Pancreas (tissue), 10 donors: ENCODE data around the gene MTHFSD. TPM values are rescaled to one million over a fixed set of nuclear protein-coding genes. Genes with fewer than 3 reads are reported as not detected.

Source experiments
- ATAC-seq, 4 donors: fragments of 200-7000 bp; cut with Tn5 transposase; one replicate each; pipeline versions ENCODE4 v1.8.0 to v1.9.1; 2020; ENCODE audit warnings: mild to moderate bottlenecking in 4 of 4, moderate library complexity in 4 of 4
- DNase-seq, 6 donors: peaks; one replicate each; pipeline ENCODE4 v3.0.0-alpha.2; 2020
- FAIRE-seq: peaks from 2 replicates; lab custom pipeline; 2012; peaks lifted over from hg19 to GRCh38; lab: Jason Lieb, UNC
- H3K27ac ChIP-seq, 4 donors: fragments of 200-600 bp; sonication (generic); 1 replicate in 3 of 4; 2 replicates in 1 of 4; pipeline versions ENCODE4 v1.5.0 to v1.8.0; 2020
- H3K27me3 ChIP-seq, 4 donors: fragments of 200-600 bp; one replicate each; pipeline ENCODE4 v1.8.0; 2021
- H3K36me3 ChIP-seq, 3 donors: fragments of 200-600 bp; sonication (generic) in 1 of 3; one replicate each; pipeline versions ENCODE4 v1.5.0 to v1.8.0; 2020 to 2021
- H3K4me1 ChIP-seq, 3 donors: fragments of 200-600 bp; one replicate each; pipeline ENCODE4 v1.8.0; 2021
- H3K4me3 ChIP-seq, 4 donors: fragments of 200-600 bp; sonication (generic) in 2 of 4; one replicate each; pipeline versions ENCODE4 v1.5.0 to v1.8.0; 2020 to 2021
- H3K9me3 ChIP-seq, 4 donors: fragments of 200-600 bp; one replicate each; pipeline ENCODE4 v1.8.0; 2021
- WGBS, 2 donors: extraction: QIAGEN DNeasy Blood & Tissue Kit; methylation state at CpG; one replicate each; pipeline ENCODE4 v1.1.7; 2013; 5-methylcytosine and 5-hydroxymethylcytosine counted together
- intact Hi-C, 3 donors: fragments of 100-400 bp; cut with DNase I; formaldehyde crosslinking; loops; one replicate each; pipeline versions ENCODE4 v1.11.1 to v1.14.2; 2022
- polyA plus RNA-seq, 2 donors: library from polyadenylated mRNA; stranded (reverse); fragments of 200-250 nt; gene quantifications; one replicate each; pipeline ENCODE4 v1.2.3, GENCODE V29; 2013
- total RNA-seq, 6 donors: library from RNA; stranded (reverse); fragmentation: NEBNext Ultra II Directional in 4 of 6; extraction: Animal tissue kit (Norgen Biotek cat#: 25700) in 4 of 6; gene quantifications; one replicate each; pipeline versions ENCODE4 v1.2.1 to v1.2.4, GENCODE V29; 2021 to 2023
- TF ChIP-seq, protein P1 (sequence below), 4 donors: fragments of 200-600 bp; sonication (generic) in 3 of 4; IDR thresholded peaks; one replicate each; pipeline versions ENCODE4 v1.5.0 to v1.8.0; 2021; ENCODE audit warnings: antibody characterized with exemption in 4 of 4
- donor health status: healthy with polysubstance abuse.
- donor health status: DM: no; HTN: no; CAD: no; lungs with moderate emphysema.
- donor health status: DM: no; HTN: no; CAD: no.
- donor health status: control.
- donor health status: control.
- donor health status: Bipolar disorder and iron deficiency.
- donor health status: DM: yes; HTN: yes; CAD: no.
- donor health status: DM: no; HTN: no; CAD: no.
- donor health status: DM: no; HTN: no; CAD: no.
- donor health status: DM: yes; HTN: yes; CAD: no.

The MTHFSD gene
- total and polyA plus RNA-seq, 8 donors, result 7.3 to 17.6 (median 10.4) TPM

DNA sequence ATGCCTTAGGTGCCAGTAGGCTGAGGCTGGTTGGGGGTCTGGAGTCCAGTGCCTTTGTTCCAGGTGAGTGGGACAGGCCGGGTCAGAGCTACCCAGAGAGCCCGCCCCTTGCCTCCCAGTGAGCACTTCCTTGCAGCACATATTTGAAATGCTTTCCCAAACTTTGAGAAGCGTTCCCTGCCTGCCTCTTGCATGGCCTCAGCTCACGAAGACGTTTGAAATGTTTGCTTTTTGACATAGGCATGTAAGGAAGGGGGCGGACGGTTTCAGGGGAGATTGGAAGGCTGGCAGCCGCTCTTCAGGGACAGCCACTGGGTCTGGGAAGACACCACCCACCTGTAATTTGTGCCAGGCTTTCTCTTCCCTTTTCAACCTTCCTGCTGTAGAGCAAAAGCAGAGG lies 18.2 kb upstream of the MTHFSD start:
- FAIRE-seq (no peak), DNase-seq (no peak), ATAC-seq (no peak)
- peaks cover 0 to 40% (median 5%) of the 10 kb centered on the region in 4 donors for H3K27me3 ChIP-seq
- 30 to 38% methylated on average over 8 of the region's 8 CpGs for WGBS, 2 donors
- no peaks in the 10 kb centered on the region for H3K9me3 ChIP-seq
- no peaks in the 10 kb centered on the region for H3K36me3 ChIP-seq
- peaks cover 0 to 7% (median 0%) of the 10 kb centered on the region in 3 donors for H3K4me1 ChIP-seq
- TF ChIP-seq, protein P1, sequence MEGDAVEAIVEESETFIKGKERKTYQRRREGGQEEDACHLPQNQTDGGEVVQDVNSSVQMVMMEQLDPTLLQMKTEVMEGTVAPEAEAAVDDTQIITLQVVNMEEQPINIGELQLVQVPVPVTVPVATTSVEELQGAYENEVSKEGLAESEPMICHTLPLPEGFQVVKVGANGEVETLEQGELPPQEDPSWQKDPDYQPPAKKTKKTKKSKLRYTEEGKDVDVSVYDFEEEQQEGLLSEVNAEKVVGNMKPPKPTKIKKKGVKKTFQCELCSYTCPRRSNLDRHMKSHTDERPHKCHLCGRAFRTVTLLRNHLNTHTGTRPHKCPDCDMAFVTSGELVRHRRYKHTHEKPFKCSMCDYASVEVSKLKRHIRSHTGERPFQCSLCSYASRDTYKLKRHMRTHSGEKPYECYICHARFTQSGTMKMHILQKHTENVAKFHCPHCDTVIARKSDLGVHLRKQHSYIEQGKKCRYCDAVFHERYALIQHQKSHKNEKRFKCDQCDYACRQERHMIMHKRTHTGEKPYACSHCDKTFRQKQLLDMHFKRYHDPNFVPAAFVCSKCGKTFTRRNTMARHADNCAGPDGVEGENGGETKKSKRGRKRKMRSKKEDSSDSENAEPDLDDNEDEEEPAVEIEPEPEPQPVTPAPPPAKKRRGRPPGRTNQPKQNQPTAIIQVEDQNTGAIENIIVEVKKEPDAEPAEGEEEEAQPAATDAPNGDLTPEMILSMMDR (IDR thresholded peaks at IDR 0.05), result no peak
- no peak overlapping the region for H3K27ac ChIP-seq
- no peak overlapping the region for H3K4me3 ChIP-seq
- intact Hi-C loops, result loop anchor here in 2 of 3 donors (10.0 kb wide), 2 partner anchors 482 to 502 kb away; no protein-coding TSS in a partner anchor

DNA sequence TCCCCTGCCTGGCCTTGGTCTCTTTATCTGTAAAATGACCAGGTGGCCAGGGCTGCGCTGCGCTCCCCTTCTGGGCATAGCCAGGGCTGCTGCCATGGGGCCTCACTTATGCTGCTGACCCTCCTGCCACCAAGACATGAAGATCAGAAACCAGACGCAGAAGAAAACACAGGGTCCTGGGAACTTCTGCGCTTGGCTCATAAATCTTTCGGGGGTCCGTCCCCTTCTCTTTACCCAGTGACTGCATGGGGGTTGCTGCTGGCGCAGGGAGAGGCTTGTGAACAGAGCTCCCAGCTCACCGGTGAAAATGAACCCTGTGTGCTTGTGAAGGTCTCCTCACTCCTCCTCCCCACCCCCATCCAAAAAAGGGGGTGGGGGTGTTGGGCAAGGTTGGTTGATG lies 17.6 kb upstream of the MTHFSD start:
- TF ChIP-seq, protein P1 (IDR thresholded peaks at IDR 0.05), result no peak
- H3K27ac ChIP-seq, result no peak overlapping the region
- intact Hi-C loops, result loop anchor here in 2 of 3 donors (10.0 kb wide), 2 partner anchors 482 to 502 kb away; no protein-coding TSS in a partner anchor
- FAIRE-seq (no peak), ATAC-seq (no peak), DNase-seq (no peak)
- peaks cover 0 to 7% (median 0%) of the 10 kb centered on the region in 3 donors for H3K4me1 ChIP-seq
- no peaks in the 10 kb centered on the region for H3K9me3 ChIP-seq
- WGBS, 2 donors, result 36 to 38% methylated on average over 8 of the region's 8 CpGs
- peaks cover 0 to 37% (median 2%) of the 10 kb centered on the region in 4 donors for H3K27me3 ChIP-seq
- no peaks in the 10 kb centered on the region for H3K36me3 ChIP-seq
- H3K4me3 ChIP-seq, result no peak overlapping the region

DNA sequence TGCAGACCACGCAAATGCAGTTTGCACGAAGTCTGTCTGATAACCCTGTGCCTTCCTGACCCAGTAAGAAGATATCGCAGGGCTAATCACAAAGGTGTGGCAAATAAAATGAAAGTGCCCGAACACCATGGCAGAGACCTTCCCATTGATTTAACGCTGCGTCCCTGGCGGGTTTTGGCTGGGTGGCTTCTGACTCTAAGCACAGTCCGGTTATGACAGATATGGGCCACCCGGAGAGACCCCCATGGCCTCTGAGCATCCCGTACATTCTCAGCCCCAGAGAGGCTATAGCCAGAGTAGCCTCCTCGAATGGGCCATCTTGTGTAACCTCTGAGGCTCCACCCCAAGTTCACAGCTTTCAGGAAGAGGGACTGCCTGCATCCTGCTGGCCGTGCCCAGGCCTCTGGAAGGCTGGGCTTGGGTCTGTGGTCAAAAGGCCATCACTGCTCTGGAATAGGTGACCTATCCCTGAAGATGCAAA lies 17.0 kb upstream of the MTHFSD start:
- Histone ChIP-seq H3K27me3 (peaks cover 0 to 41% (median 4%) of the 10 kb centered on the region in 4 donors), H3K4me1 (peaks cover 0 to 7% (median 0%) of the 10 kb centered on the region in 3 donors), H3K27ac (no peak overlapping the region), H3K4me3 (no peak overlapping the region), H3K36me3 (no peaks in the 10 kb centered on the region), H3K9me3 (no peaks in the 10 kb centered on the region)
- ATAC-seq (no peak), DNase-seq (no peak), FAIRE-seq (no peak)
- TF ChIP-seq, protein P1 (IDR thresholded peaks at IDR 0.05), result no peak
- WGBS, 2 donors, result 32 to 36% methylated on average over 12 of the region's 12 CpGs
- intact Hi-C loops, result loop anchor here in 2 of 3 donors (10.0 kb wide), 2 partner anchors 483 to 503 kb away; no protein-coding TSS in a partner anchor

DNA sequence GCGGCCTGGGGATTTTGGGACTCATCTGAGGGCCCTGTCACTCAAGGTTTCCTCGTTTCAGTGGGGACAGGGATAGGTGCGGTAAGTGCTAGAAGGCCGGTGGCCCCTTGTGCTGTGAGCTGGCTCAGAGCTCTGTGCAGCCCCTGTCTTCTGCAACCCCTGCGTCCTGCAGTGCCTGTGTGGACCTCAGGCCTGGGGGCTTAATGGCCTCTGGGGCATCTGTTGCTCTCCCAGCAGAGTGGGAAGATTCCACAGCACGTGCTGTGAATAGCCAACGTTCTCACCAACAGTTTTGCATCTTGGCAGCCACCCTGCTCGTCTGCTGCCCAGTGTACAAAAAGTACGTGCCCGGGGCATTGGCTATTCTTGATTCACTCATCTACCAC lies 16.5 kb upstream of the MTHFSD start:
- no peak for ATAC-seq
- WGBS, 2 donors, result 37 to 46% methylated on average over 10 of the region's 10 CpGs
- Histone ChIP-seq H3K27me3 (peaks cover 0 to 40% (median 5%) of the 10 kb centered on the region in 4 donors), H3K36me3 (no peaks in the 10 kb centered on the region), H3K27ac (no peak overlapping the region), H3K4me3 (no peak overlapping the region), H3K9me3 (no peaks in the 10 kb centered on the region), H3K4me1 (peaks cover 0 to 3% (median 0%) of the 10 kb centered on the region in 3 donors)
- intact Hi-C loops, result loop anchor here in 2 of 3 donors (10.0 kb wide), 2 partner anchors 483 to 503 kb away; no protein-coding TSS in a partner anchor
- no peak for FAIRE-seq
- no peak for DNase-seq
- TF ChIP-seq, protein P1 (IDR thresholded peaks at IDR 0.05), result no peak
